Adrenal gland (tissue), 5 donors: ENCODE results near the gene SRGAP1.

Experiments used
- CTCF ChIP-seq, 6 experiments: fragments of 450-650 bp in 4 of 6; fragments of 200-600 bp in 2 of 6; sonication (generic) in 1 of 6; IDR thresholded peaks; 1 replicate in 5 of 6; 2 replicates in 1 of 6; pipeline versions ENCODE4 v1.5.1 to v1.8.0; 2016 to 2021; ENCODE audit warnings: antibody characterized with exemption in 6 of 6, mild to moderate bottlenecking in 2 of 6, moderate library complexity in 1 of 6
- POLR2A ChIP-seq, 2 donors: fragments of 450-650 bp; IDR thresholded peaks; one replicate each; pipeline ENCODE4 v1.6.1; 2017; ENCODE audit warnings: antibody characterized with exemption in 2 of 2, mild to moderate bottlenecking in 2 of 2, moderate library complexity in 1 of 2
- donor health status: DM: no; HTN: no; CAD: no.

- no peak for TF ChIP-seq CTCF (IDR thresholded peaks at IDR 0.05)
- TF ChIP-seq POLR2A (IDR thresholded peaks at IDR 0.05) = no peak
These were observed 80.3 kb downstream of the SRGAP1 start for GRCh38 chr12:63924781-63925180.
